Measurements from ENCODE around the gene PSMD6. TPM values are rescaled to one million over a fixed set of nuclear protein-coding genes. Genes with fewer than 3 reads are reported as not detected.

The PSMD6 gene
- total RNA-seq, 2 donors from 2014 or later, result 99.7 to 109 TPM

DNA sequence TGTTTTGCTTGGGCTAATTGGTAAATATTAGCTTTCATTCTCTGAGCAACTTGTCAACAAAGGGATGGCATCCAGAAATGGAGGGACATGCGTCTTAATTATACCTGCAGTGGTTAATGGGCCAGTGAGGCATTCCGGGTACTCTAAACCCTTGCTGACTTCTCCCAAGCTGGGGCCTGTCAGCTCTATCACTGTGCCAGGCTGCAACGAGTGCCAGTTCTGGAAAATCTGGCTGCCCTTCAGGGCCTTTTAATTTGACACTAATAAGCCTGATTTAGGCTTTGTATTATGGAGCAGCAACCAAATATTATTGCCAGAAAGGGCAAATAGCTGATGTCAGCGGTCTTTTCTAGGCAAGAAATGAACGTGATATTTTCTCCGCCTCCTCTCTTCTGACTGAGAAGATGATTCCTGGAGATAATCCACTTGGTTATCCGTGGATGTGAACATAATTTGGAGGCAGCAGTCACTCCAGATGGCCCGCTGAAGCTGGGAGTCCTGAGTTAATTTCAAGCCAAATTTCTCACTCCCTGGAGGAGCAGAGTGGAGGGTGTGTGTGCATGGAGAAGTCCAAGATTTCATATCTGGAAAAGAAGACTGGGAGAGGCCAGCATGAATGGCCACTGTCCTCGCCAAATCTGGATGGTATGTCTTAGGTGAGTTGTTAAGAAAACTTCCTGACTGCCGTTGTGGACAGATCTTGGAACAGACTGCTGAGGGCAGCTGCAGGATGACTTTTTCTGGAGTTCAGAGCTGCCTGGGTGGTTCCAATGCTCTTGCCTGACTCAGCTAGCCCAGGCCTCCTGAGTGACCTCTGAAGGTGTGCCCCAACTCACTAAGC is 44.4 kb upstream of the PSMD6 start:
- peaks cover 2% of the 10 kb centered on the region for H3K9me3 Mint-ChIP-seq
- Histone ChIP-seq H3K9me3 (ENCODE audit: control insufficient read depth, low read length) (peaks cover 17% of the 10 kb centered on the region), H3K27ac (ENCODE audit: low read depth, low read length) (no peak overlapping the region), H3K9ac (ENCODE audit: extremely low read depth, low read length, poor library complexity, severe bottlenecking) (no peak overlapping the region), H3K4me3 (ENCODE audit: low read length) (no peak overlapping the region), H3K27me3 (ENCODE audit: control insufficient read depth, insufficient read depth, low read length, poor library complexity, severe bottlenecking) (no peaks in the 10 kb centered on the region), H3K36me3 (ENCODE audit: control insufficient read depth, insufficient read depth, low read length) (no peaks in the 10 kb centered on the region), H3K4me1 (ENCODE audit: control insufficient read depth, insufficient read depth, low read length) (peaks cover 16% of the 10 kb centered on the region)
- H3K27ac Mint-ChIP-seq, result no peak overlapping the region
- WGBS, 2 experiments (ENCODE audit: insufficient coverage in 1 of 2, insufficient read length in 1 of 2), result 94% methylated on average over 8 to 10 of the region's 10 CpGs
- TF ChIP-seq, protein P1, sequence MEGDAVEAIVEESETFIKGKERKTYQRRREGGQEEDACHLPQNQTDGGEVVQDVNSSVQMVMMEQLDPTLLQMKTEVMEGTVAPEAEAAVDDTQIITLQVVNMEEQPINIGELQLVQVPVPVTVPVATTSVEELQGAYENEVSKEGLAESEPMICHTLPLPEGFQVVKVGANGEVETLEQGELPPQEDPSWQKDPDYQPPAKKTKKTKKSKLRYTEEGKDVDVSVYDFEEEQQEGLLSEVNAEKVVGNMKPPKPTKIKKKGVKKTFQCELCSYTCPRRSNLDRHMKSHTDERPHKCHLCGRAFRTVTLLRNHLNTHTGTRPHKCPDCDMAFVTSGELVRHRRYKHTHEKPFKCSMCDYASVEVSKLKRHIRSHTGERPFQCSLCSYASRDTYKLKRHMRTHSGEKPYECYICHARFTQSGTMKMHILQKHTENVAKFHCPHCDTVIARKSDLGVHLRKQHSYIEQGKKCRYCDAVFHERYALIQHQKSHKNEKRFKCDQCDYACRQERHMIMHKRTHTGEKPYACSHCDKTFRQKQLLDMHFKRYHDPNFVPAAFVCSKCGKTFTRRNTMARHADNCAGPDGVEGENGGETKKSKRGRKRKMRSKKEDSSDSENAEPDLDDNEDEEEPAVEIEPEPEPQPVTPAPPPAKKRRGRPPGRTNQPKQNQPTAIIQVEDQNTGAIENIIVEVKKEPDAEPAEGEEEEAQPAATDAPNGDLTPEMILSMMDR (conservative IDR thresholded peaks at IDR 0.05), result no peak
- H3K27me3 Mint-ChIP-seq (ENCODE audit: insufficient read depth), result peaks cover 1% of the 10 kb centered on the region
- H3K36me3 Mint-ChIP-seq (ENCODE audit: low read depth), result no peaks in the 10 kb centered on the region
- no peak overlapping the region for H3K4me3 Mint-ChIP-seq
- no peak for DNase-seq
- peaks cover 41% of the 10 kb centered on the region for H3K4me1 Mint-ChIP-seq

GRCh38 chr3:64064804-64065203 is 41.5 kb upstream of the PSMD6 start:
- TF ChIP-seq, protein P1 (conservative IDR thresholded peaks at IDR 0.05), result no peak
- Histone ChIP-seq H3K9ac (ENCODE audit: extremely low read depth, low read length, poor library complexity, severe bottlenecking) (no peak overlapping the region), H3K4me1 (ENCODE audit: control insufficient read depth, insufficient read depth, low read length) (peaks cover 24% of the 10 kb centered on the region), H3K36me3 (ENCODE audit: control insufficient read depth, insufficient read depth, low read length) (no peaks in the 10 kb centered on the region), H3K9me3 (ENCODE audit: control insufficient read depth, low read length) (peaks cover 16% of the 10 kb centered on the region), H3K4me3 (ENCODE audit: low read length) (no peak overlapping the region), H3K27me3 (ENCODE audit: control insufficient read depth, insufficient read depth, low read length, poor library complexity, severe bottlenecking) (no peaks in the 10 kb centered on the region), H3K27ac (ENCODE audit: low read depth, low read length) (no peak overlapping the region)
- Mint-ChIP-seq H3K4me1 (peaks cover 48% of the 10 kb centered on the region), H3K27ac (no peak overlapping the region), H3K9me3 (no peaks in the 10 kb centered on the region), H3K36me3 (ENCODE audit: low read depth) (no peaks in the 10 kb centered on the region), H3K27me3 (ENCODE audit: insufficient read depth) (peaks cover 1% of the 10 kb centered on the region), H3K4me3 (no peak overlapping the region)
- no peak for DNase-seq
- 87 to 100% methylated on average over 2 of the region's 2 CpGs for WGBS, 2 experiments (ENCODE audit: insufficient coverage in 1 of 2, insufficient read length in 1 of 2)

- Mint-ChIP-seq H3K27me3 (ENCODE audit: insufficient read depth) (peaks cover 1% of the 10 kb centered on the region), H3K4me1 (peaks cover 48% of the 10 kb centered on the region), H3K9me3 (no peaks in the 10 kb centered on the region), H3K36me3 (ENCODE audit: low read depth) (no peaks in the 10 kb centered on the region), H3K4me3 (no peak overlapping the region), H3K27ac (peak overlapping the region; percentile 88)
- H3K9me3 ChIP-seq (ENCODE audit: control insufficient read depth, low read length), result peaks cover 8% of the 10 kb centered on the region
- TF ChIP-seq, protein P1 (conservative IDR thresholded peaks at IDR 0.05), result no peak
- H3K9ac ChIP-seq (ENCODE audit: extremely low read depth, low read length, poor library complexity, severe bottlenecking), result peak overlapping the region; percentile 6
- peak overlapping the region; percentile 40 for H3K27ac ChIP-seq (ENCODE audit: low read depth, low read length)
- H3K4me3 ChIP-seq (ENCODE audit: low read length), result no peak overlapping the region
- no peaks in the 10 kb centered on the region for H3K36me3 ChIP-seq (ENCODE audit: control insufficient read depth, insufficient read depth, low read length)
- no peak for DNase-seq
- WGBS, 2 experiments (ENCODE audit: insufficient coverage in 1 of 2, insufficient read length in 1 of 2), result 55 to 80% methylated on average over 1 to 2 of the region's 2 CpGs
- no peaks in the 10 kb centered on the region for H3K27me3 ChIP-seq (ENCODE audit: control insufficient read depth, insufficient read depth, low read length, poor library complexity, severe bottlenecking)
- H3K4me1 ChIP-seq (ENCODE audit: control insufficient read depth, insufficient read depth, low read length), result peaks cover 24% of the 10 kb centered on the region
Measured at GRCh38 chr3:64063983-64064438, 40.7 kb upstream of the PSMD6 start.

Measured in endodermal cell (in vitro differentiated cells).